Measurements from ENCODE around the gene GTPBP4. TPM values are rescaled to one million over a fixed set of nuclear protein-coding genes. Genes with fewer than 3 reads are reported as not detected.

GTPBP4 gene
- polyA plus RNA-seq, 2 of the 4 experiments (the other 2 are of a cell fraction), result 67.8 to 104 TPM

DNA sequence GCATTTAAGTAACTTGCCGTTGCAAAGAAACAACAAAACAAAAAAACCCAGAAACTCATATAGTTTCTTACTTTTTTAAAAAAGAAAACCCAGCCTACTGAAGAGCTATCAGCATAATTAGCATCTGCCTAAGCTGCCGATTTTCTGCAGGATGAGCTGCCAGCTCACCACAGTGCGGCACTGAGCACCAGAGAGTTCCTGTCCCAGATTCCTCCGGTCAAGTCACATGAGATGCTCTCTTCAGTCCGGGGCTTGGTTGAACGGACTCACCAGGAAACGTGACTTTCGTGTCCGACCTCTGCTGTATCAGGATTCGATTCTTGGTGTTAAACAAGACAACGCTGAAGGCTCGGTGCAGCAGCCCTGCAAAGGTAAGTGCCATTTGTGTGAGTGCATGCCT is 34.2 kb downstream of the GTPBP4 start:
- POLR2A ChIA-PET, result no interaction called here
- 95% methylated on average over 12 of the region's 12 CpGs for WGBS (ENCODE audit: missing lambda C conversion rate)
- ATAC-seq (no peak), DNase-seq (ENCODE audit: low read depth in 1 of 2, low spot score in 1 of 2) (no peak), FAIRE-seq (no peak)
- CTCF ChIA-PET, result interaction anchor here (1.0 kb wide), 1 partner anchor 14 kb away, joined by 3 read pairs; no protein-coding TSS in a partner anchor
- Histone ChIP-seq H3K4me1 (no peaks in the 10 kb centered on the region), H3K9me3 (no peaks in the 10 kb centered on the region), H3K4me2 (no peak overlapping the region), H3K27ac (no peak overlapping the region), H3K4me3 (no peak overlapping the region)
- no peak for TF ChIP-seq ZNF302 (CRISPR knock-in tag; IDR thresholded peaks at IDR 0.05)
- no peak for TF ChIP-seq RAD21 (conservative IDR thresholded peaks at IDR 0.05 in 1 of 2, IDR thresholded peaks at IDR 0.05 in 1 of 2)

- Histone ChIP-seq H3K4me1 (no peaks in the 10 kb centered on the region), H3K4me2 (no peak overlapping the region), H3K9me3 (no peaks in the 10 kb centered on the region), H3K27ac (no peak overlapping the region), H3K4me3 (no peak overlapping the region)
- DNase-seq (ENCODE audit: low read depth in 1 of 2, low spot score in 1 of 2), result no peak
- no peak for TF ChIP-seq NPAS2 (CRISPR knock-in tag; IDR thresholded peaks at IDR 0.05; ENCODE audit: borderline replicate concordance)
- no peak for TF ChIP-seq RFX5 (IDR thresholded peaks at IDR 0.05)
- TF ChIP-seq FOSL2 (IDR thresholded peaks at IDR 0.05), result no peak
- no peak for TF ChIP-seq FOSL2 (CRISPR knock-in tag; IDR thresholded peaks at IDR 0.05)
- no peak for TF ChIP-seq CHD4 (IDR thresholded peaks at IDR 0.05; ENCODE audit: borderline replicate concordance)
- no peak for TF ChIP-seq JUNB (IDR thresholded peaks at IDR 0.05)
- no peak for TF ChIP-seq NR3C1 (IDR thresholded peaks at IDR 0.05)
- TF ChIP-seq MAX (IDR thresholded peaks at IDR 0.05), result no peak
- 91% methylated on average over 12 of the region's 12 CpGs for whole genome bisulfite sequencing (ENCODE audit: missing lambda C conversion rate)
- ChIA-PET CTCF (interaction anchor here (0.8 to 1.1 kb wide), 2 partner anchors 36 to 1648 kb away, joined by 3 read pairs; partner anchors contain the start of gene GTPBP4), POLR2A (no interaction called here)
- no peak for FAIRE-seq
- no peak for ATAC-seq
Observed at GRCh38 chr10:1024103-1024502, 35.9 kb downstream of the GTPBP4 start.

DNA sequence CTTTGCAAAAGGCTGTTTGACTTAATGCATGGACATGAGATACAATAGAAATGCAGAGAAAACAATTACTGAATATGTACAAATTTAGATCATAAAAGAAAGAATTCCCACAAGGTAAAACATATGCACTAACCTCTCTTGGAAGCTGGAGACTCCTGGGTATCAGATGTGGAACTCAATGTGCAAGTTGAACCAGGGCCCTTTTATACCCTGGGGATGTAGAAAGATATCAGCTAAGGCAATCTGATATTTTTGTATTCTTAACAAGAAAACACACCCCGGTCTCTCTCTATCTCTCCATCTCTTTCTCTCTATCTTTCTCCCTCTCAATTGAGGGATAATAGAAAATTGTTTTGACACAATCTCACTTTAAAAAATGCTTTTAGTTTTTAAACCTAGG is 37.4 kb downstream of the GTPBP4 start, which contains the start of gene IDI2:
TSS of gene IDI2 (minus strand) at position 177 of the 400 bp plus-strand sequence. CDS start 1,136 bp downstream, outside the sequence.
- Histone ChIP-seq H3K4me2 (no peak within 1 kb of the TSS), H3K27ac (no peak within 1 kb of the TSS), H3K4me1 (no peaks in the 10 kb centered on the region), H3K9me3 (no peaks in the 10 kb centered on the region), H3K4me3 (no peak within 1 kb of the TSS)
- 78% methylated on average over 1 of the region's 1 CpG for WGBS (ENCODE audit: missing lambda C conversion rate)
- FAIRE-seq, result no peak
- CTCF ChIA-PET, result interaction anchor here (1.2 kb wide), 1 partner anchor 13 kb away, joined by 3 read pairs; no protein-coding TSS in a partner anchor
- TF ChIP-seq FOXS1 (CRISPR knock-in tag; IDR thresholded peaks at IDR 0.05), result no peak
- TF ChIP-seq RAD21 (conservative IDR thresholded peaks at IDR 0.05 in 1 of 2, IDR thresholded peaks at IDR 0.05 in 1 of 2), result no peak
- TF ChIP-seq HOXA7 (CRISPR knock-in tag; IDR thresholded peaks at IDR 0.05), result no peak
- TF ChIP-seq BHLHE40 (IDR thresholded peaks at IDR 0.05; ENCODE audit: low read depth, low read length), result no peak
- no peak for TF ChIP-seq CBX8 (IDR thresholded peaks at IDR 0.05)
- no peak for TF ChIP-seq POLR2A (IDR thresholded peaks at IDR 0.05; ENCODE audit: low read length)
- TF ChIP-seq EHF (CRISPR knock-in tag; IDR thresholded peaks at IDR 0.05), result no peak
- ATAC-seq, result no peak
- DNase-seq (ENCODE audit: low read depth in 1 of 2, low spot score in 1 of 2), result no peak
- POLR2A ChIA-PET, result no interaction called here

DNA sequence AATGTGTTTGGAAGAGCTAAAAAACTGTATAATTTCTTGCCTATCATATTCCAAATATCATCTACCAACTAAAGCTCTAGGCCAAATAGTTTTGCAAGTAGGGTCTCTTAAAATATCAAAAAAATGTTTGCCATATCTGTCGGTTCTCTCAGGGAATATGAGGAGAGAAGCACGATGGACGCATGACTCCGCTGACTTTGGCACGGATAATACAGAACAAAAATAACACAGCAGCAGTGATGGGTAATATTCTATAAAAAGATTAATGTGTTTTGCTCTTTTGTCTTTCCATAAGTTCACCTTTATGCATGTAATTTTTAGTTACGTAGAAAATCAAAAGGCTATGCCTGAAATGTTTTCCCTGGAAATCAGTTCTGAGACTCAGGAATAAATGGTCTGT is 38.3 kb downstream of the GTPBP4 start:
- POLR2A ChIA-PET, result interaction anchor here (0.6 kb wide), 1 partner anchor 25 kb away, joined by 3 read pairs; no protein-coding TSS in a partner anchor

More for the DNA sequence above, 38.3 kb downstream of the GTPBP4 start:
- TF ChIP-seq CHD2 (IDR thresholded peaks at IDR 0.05; ENCODE audit: low read length, partially characterized antibody) (no peak), FOSL2 (IDR thresholded peaks at IDR 0.05) (no peak), FOSL2 (CRISPR knock-in tag; IDR thresholded peaks at IDR 0.05) (no peak), TP53 (CRISPR knock-in tag; IDR thresholded peaks at IDR 0.05) (no peak), HOXB5 (CRISPR knock-in tag; IDR thresholded peaks at IDR 0.05) (no peak), NPAS2 (CRISPR knock-in tag; IDR thresholded peaks at IDR 0.05; ENCODE audit: borderline replicate concordance) (no peak), MAFK (IDR thresholded peaks at IDR 0.05; ENCODE audit: partially characterized antibody) (no peak), TFCP2L1 (CRISPR knock-in tag; IDR thresholded peaks at IDR 0.05) (no peak), ZFP36 (IDR thresholded peaks at IDR 0.05; ENCODE audit: borderline replicate concordance, partially characterized antibody) (no peak), GATA3 (IDR thresholded peaks at IDR 0.05; ENCODE audit: borderline replicate concordance) (no peak), ZC3H11A (IDR thresholded peaks at IDR 0.05) (no peak), USF2 (IDR thresholded peaks at IDR 0.05) (no peak), POLR2AphosphoS2 (conservative IDR thresholded peaks at IDR 0.05; ENCODE audit: low read length) (no peak), CBX8 (IDR thresholded peaks at IDR 0.05) (no peak), ZNF302 (CRISPR knock-in tag; IDR thresholded peaks at IDR 0.05) (no peak), BHLHE40 (IDR thresholded peaks at IDR 0.05; ENCODE audit: low read depth, low read length) (no peak), RCOR1 (IDR thresholded peaks at IDR 0.05; ENCODE audit: low read depth, low read length) (no peak), SREBF2 (IDR thresholded peaks at IDR 0.05) (no peak), MYC (IDR thresholded peaks at IDR 0.05; ENCODE audit: borderline replicate concordance, low read length) (no peak), KDM5A (IDR thresholded peaks at IDR 0.05) (no peak), HOXA7 (CRISPR knock-in tag; IDR thresholded peaks at IDR 0.05) (no peak)
- ATAC-seq (no peak), DNase-seq (ENCODE audit: low read depth in 1 of 2, low spot score in 1 of 2) (no peak), FAIRE-seq (no peak)
- H3K4me1 ChIP-seq, result no peaks in the 10 kb centered on the region
- WGBS (ENCODE audit: missing lambda C conversion rate), result 94% methylated on average over 6 of the region's 6 CpGs
- H3K4me3 ChIP-seq, result no peak overlapping the region
- H3K4me2 ChIP-seq, result no peak overlapping the region
- no peak overlapping the region for H3K27ac ChIP-seq
- H3K9me3 ChIP-seq, result no peaks in the 10 kb centered on the region
- CTCF ChIA-PET, result interaction anchor here (1.0 to 1.2 kb wide), 2 partner anchors 10 to 14 kb away, joined by 3 read pairs; no protein-coding TSS in a partner anchor
